Heart right ventricle (tissue), 16 donors: ENCODE measurements around the gene BPIFB6. TPM values are rescaled to one million over a fixed set of nuclear protein-coding genes. Genes with fewer than 3 reads are reported as not detected.

Experiments
- ATAC-seq, 8 donors: fragments of 200-7000 bp; cut with Tn5 transposase; one replicate each; pipeline ENCODE4 v1.9.1; 2020; ENCODE audit warnings: mild to moderate bottlenecking in 8 of 8, moderate library complexity in 8 of 8, moderate number of reproducible peaks in 1 of 8
- DNase-seq, 2 donors: peaks; one replicate each; pipeline ENCODE4 v3.0.0-alpha.2; 2020
- H3K27ac ChIP-seq, 10 donors: fragments of 200-600 bp; sonication (generic) in 2 of 10; one replicate each; pipeline versions ENCODE4 v1.5.0 to v1.8.0; 2020 to 2022; ENCODE audit warnings: mild to moderate bottlenecking in 3 of 10
- H3K27me3 ChIP-seq, 7 donors: fragments of 200-600 bp; one replicate each; pipeline ENCODE4 v1.8.0; 2021 to 2022; ENCODE audit warnings: mild to moderate bottlenecking in 2 of 7
- H3K36me3 ChIP-seq, 9 donors: fragments of 200-600 bp; sonication (generic) in 1 of 9; one replicate each; pipeline versions ENCODE4 v1.5.0 to v1.8.0; 2020 to 2022; ENCODE audit warnings: mild to moderate bottlenecking in 2 of 9
- H3K4me1 ChIP-seq, 9 donors: fragments of 200-600 bp; sonication (generic) in 1 of 9; one replicate each; pipeline versions ENCODE4 v1.5.0 to v1.8.0; 2020 to 2022; ENCODE audit warnings: mild to moderate bottlenecking in 4 of 9
- H3K4me3 ChIP-seq, 10 donors: fragments of 200-600 bp; sonication (generic) in 2 of 10; one replicate each; pipeline versions ENCODE4 v1.5.0 to v1.8.0; 2020 to 2022; ENCODE audit warnings: mild to moderate bottlenecking in 7 of 10, moderate library complexity in 2 of 10
- H3K9me3 ChIP-seq, 11 donors: fragments of 200-600 bp in 10 of 11; sonication (generic) in 2 of 11; one replicate each; pipeline versions ENCODE4 v1.5.0 to v1.8.0; 2013 to 2022; ENCODE audit warnings: mild to moderate bottlenecking in 2 of 11, control low read depth in 1 of 11, moderate library complexity in 1 of 11
- CTCF ChIP-seq, 9 donors: fragments of 200-600 bp; sonication (generic) in 2 of 9; IDR thresholded peaks; one replicate each; pipeline versions ENCODE4 v1.5.0 to v1.8.0; 2021 to 2022; ENCODE audit warnings: antibody characterized with exemption in 9 of 9, mild to moderate bottlenecking in 5 of 9, moderate library complexity in 1 of 9
- WGBS, 2 donors: extraction: QIAGEN DNeasy Blood & Tissue Kit; methylation state at CpG; one replicate each; pipeline ENCODE4 v1.1.7; 2013; ENCODE audit warnings: inconsistent platforms in 1 of 2; 5-methylcytosine and 5-hydroxymethylcytosine counted together
- intact Hi-C, 10 donors: fragments of 100-400 bp; cut with DNase I; formaldehyde crosslinking; loops; one replicate each; pipeline versions ENCODE4 v1.11.1 to v1.14.2; 2022
- polyA plus RNA-seq, 2 donors: library from polyadenylated mRNA; stranded (reverse); fragments of 200-250 nt; gene quantifications; one replicate each; pipeline ENCODE4 v1.2.3, GENCODE V29; 2013
- total RNA-seq, 10 donors: library from RNA; stranded (reverse); fragmentation: NEBNext Ultra II Directional in 3 of 10; extraction: Animal tissue kit (Norgen Biotek cat#: 25700) in 3 of 10; gene quantifications; one replicate each; pipeline versions ENCODE4 v1.2.1 to v1.2.4, GENCODE V29; 2021 to 2023
- donor health status: Arrhythmogenic right ventricular cardiomyopathy.
- donor health status: ischemic (EF 13 %, LVEDD 7.1; RV severe dilation, severe dysfunction).
- donor health status: healthy with polysubstance abuse.
- donor health status: DM: no; HTN: yes; CAD: no.
- donor health status: DM: no; HTN: no; CAD: no.
- donor health status: ischemic (EF 25% LVEDD 6.9; RV normal size, moderate dysfunction).
- donor health status: ischemic (EF 25% LVEDD 5.7; RV mildly dilated, moderate dysfunction).
- donor health status: healthy.
- donor health status: DM: yes; HTN: yes; CAD: no.
- donor health status: Ischemic cardiomyopathy.
- donor health status: ischemic (EF 35%, LVEDD 5.7; RV mildly dilated, moderate dysfunction).
- donor health status: nonischemic (EF 11% LVEDD 7.7; RV severe dilation, severe dysfunction).
- donor health status: DM: yes; HTN: yes; CAD: no.
- donor health status: PGD.
- donor health status: ischemic (EF 29% LVEDD 5.4; RV normal size, mild dysfunction).
- donor health status: nonischemic (EF 23%, LVEDD 6.1; RV moderate dilation, normal function).

Gene BPIFB6
- total and polyA plus RNA-seq, 12 donors, result not detected

GRCh38 chr20:33026779-33027759 lies 4.4 kb upstream of the BPIFB6 start:
- H3K27ac ChIP-seq, result no peak overlapping the region
- H3K4me1 ChIP-seq, result no peaks in the 10 kb centered on the region
- ATAC-seq (no peak), DNase-seq (no peak)
- TF ChIP-seq CTCF (IDR thresholded peaks at IDR 0.05), result no peak
- intact Hi-C loops, result no loop called here
- H3K9me3 ChIP-seq, result no peaks in the 10 kb centered on the region
- H3K36me3 ChIP-seq, result no peaks in the 10 kb centered on the region
- peaks cover 0 to 22% (median 10%) of the 10 kb centered on the region in 7 donors for H3K27me3 ChIP-seq
- WGBS, 2 donors, result 75 to 80% methylated on average over 10 of the region's 10 CpGs
- no peak overlapping the region for H3K4me3 ChIP-seq

- H3K4me1 ChIP-seq, result no peaks in the 10 kb centered on the region
- TF ChIP-seq CTCF (IDR thresholded peaks at IDR 0.05), result no peak
- H3K9me3 ChIP-seq, result no peaks in the 10 kb centered on the region
- H3K4me3 ChIP-seq, result no peak overlapping the region
- no peak for DNase-seq
- no peak for ATAC-seq
- 64 to 86% methylated on average over 12 of the region's 12 CpGs for WGBS, 2 donors
- intact Hi-C loops, result no loop called here
- H3K27me3 ChIP-seq, result peaks cover 0 to 22% (median 8%) of the 10 kb centered on the region in 7 donors
- H3K27ac ChIP-seq, result no peak overlapping the region
- no peaks in the 10 kb centered on the region for H3K36me3 ChIP-seq
Observed at GRCh38 chr20:33027769-33028751, 3.4 kb upstream of the BPIFB6 start.

- Histone ChIP-seq H3K9me3 (no peaks in the 10 kb centered on the region), H3K36me3 (no peaks in the 10 kb centered on the region), H3K4me1 (no peaks in the 10 kb centered on the region), H3K27me3 (peaks cover 0 to 22% (median 6%) of the 10 kb centered on the region in 7 donors), H3K27ac (no peak overlapping the region), H3K4me3 (no peak overlapping the region)
- DNase-seq, result no peak
- WGBS, 2 donors, result 68 to 80% methylated on average over 7 of the region's 7 CpGs
- TF ChIP-seq CTCF (IDR thresholded peaks at IDR 0.05), result no peak
- intact Hi-C loops, result no loop called here
- ATAC-seq, result no peak
Observed at GRCh38 chr20:33028875-33029274, 2.6 kb upstream of the BPIFB6 start.

- DNase-seq (no peak), ATAC-seq (no peak)
- intact Hi-C loops, result no loop called here
- no peaks in the 10 kb centered on the region for H3K9me3 ChIP-seq
- no peak overlapping the region for H3K4me3 ChIP-seq
- TF ChIP-seq CTCF (IDR thresholded peaks at IDR 0.05), result no peak
- no peaks in the 10 kb centered on the region for H3K4me1 ChIP-seq
- 84 to 91% methylated on average over 9 of the region's 9 CpGs for WGBS, 2 donors
- no peak overlapping the region for H3K27ac ChIP-seq
- peaks cover 0 to 22% (median 6%) of the 10 kb centered on the region in 7 donors for H3K27me3 ChIP-seq
- H3K36me3 ChIP-seq, result no peaks in the 10 kb centered on the region
Observed at GRCh38 chr20:33030076-33030475, 1.4 kb upstream of the BPIFB6 start.
